ENCODE data around the gene NCBP3.

GRCh38 chr17:3887804-3888203, 41.8 kb upstream of the NCBP3 start:
- TF ChIP-seq CTCF (IDR thresholded peaks at IDR 0.05) = no peak
- no peak for TF ChIP-seq EP300 (IDR thresholded peaks at IDR 0.05)

All from tibial nerve (tissue), 4 donors.